Measurements from ENCODE around the gene PAM.
"Not testable (repeated sequence)": the region's sequence is repeated elsewhere in the genome, so short reads cannot be mapped to it uniquely, and the experiment has no call there.

Gene PAM

GRCh38 chr5:102955488-102955887 is 200.4 kb downstream of the PAM start:
- no peak for DNase-seq

DNA sequence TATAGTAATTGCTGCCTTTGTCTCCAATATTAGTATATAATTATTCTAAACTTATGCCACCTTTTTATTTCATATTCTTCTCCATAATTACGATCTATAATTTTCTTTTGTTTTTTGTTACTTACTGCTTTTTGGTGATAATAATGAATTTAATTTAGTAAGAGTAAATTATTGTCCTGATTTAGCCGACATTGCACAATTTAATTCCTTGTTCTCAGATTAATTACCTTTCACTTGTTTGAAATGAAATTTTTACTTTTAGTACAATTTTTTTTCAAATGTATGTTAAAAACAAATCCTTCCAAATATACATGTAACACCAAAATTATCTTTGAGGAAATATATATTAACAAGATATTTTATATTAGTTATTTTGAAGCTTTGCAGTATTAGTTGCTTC is 201.5 kb downstream of the PAM start:
- DNase-seq: no peak

DNA sequence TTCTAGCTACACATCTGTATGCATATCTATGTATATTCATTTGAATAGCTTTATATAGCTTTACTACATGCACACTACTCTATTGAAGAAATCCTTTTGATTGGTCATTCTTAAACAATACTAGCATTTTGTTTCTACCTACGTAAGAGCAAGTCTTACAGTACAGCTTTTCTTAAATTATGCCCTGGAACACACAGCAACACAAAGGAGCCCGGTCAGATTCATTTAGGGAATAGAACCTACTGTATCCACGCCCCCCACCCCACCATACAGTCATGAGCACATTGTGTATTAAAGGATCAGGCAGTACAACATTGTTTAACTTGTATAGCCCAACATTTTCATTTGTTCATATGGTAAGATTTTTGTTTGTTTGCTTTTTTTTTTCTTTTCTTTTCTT is 202.0 kb downstream of the PAM start:
- no peak for DNase-seq

DNA sequence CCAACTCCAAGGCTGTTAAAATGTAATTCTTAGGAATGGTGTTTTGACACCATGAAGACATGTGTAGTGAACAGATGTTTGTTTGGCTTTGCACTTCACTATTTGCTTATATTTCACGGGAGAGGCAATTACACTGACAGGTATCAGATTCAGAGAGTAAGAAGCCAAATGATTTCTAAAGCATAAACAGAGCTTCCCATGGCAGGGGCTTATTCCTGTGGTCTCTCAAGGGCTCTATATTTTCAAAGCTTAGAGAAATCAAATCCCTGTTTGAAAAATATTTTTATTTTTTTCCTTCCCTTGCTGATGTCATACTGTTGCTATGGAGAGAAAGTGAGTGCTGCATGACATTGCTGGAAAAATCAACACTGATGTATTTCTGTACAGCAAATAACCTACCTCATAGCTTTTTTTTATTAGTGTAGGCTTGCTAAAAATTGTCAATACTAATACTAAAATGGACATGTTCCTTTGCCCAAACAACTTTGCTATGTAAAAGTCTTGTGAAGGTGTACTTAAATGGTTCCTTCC is 203.4 kb downstream of the PAM start:
- DNase-seq: no peak

GRCh38 chr5:102959055-102959454 is 203.9 kb downstream of the PAM start:
- no peak for DNase-seq

- no peak for DNase-seq
Measured at GRCh38 chr5:102961671-102962070, 206.6 kb downstream of the PAM start.

- no peak for DNase-seq
Measured at GRCh38 chr5:102965653-102966052, 210.5 kb downstream of the PAM start.

GRCh38 chr5:102969641-102970040 is 214.5 kb downstream of the PAM start:
- no peak for DNase-seq

- DNase-seq: no peak
Measured at GRCh38 chr5:102971676-102972293, 216.7 kb downstream of the PAM start.

- DNase-seq: no peak
Measured at GRCh38 chr5:102974177-102974576, 219.1 kb downstream of the PAM start.

- DNase-seq: no peak
Measured at GRCh38 chr5:102975045-102975444, 219.9 kb downstream of the PAM start.

- DNase-seq: no peak
Measured at GRCh38 chr5:102975457-102976182, 220.5 kb downstream of the PAM start.

- no peak for DNase-seq
Measured at GRCh38 chr5:102981957-102982635, 227.0 kb downstream of the PAM start.

DNA sequence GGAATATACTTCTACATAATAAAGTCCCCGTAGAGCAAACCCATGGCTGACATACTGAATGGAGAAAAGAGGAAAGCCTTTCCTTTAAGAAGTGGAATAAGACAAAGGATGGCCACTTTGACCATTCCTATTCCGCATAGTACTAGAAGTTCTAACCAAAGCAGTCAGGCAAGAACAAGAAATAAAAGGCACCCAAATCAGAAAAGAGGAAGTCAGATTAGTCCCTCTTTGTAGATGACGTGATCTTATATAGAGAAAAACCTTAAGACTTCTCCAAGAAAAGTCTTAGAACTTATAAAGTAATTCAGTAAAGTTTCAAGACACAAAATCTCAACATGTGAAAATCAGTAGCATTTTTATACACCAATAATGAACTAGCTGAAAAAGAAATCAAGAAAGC is 231.0 kb downstream of the PAM start:
- no peak for DNase-seq

DNA sequence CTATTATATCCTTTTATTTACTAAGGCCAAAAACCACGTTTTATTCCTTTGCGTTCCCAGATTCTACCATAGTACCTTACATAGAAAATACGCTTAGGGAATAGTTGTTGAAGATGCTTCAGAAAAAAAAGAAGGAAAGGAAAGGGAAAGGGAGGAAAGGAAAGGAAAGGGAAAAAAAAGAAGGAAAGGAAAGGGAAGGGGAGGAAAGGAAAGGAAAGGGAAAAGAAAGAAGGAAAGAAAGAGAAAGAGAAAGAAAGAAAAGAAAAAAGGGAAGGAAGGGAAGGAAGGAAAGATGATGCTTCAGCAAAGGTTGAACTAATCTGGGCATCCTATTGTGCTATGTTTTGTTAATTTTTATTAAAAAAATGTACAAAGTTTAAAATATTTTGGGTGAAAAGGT is 233.4 kb downstream of the PAM start:
- no peak for DNase-seq

DNA sequence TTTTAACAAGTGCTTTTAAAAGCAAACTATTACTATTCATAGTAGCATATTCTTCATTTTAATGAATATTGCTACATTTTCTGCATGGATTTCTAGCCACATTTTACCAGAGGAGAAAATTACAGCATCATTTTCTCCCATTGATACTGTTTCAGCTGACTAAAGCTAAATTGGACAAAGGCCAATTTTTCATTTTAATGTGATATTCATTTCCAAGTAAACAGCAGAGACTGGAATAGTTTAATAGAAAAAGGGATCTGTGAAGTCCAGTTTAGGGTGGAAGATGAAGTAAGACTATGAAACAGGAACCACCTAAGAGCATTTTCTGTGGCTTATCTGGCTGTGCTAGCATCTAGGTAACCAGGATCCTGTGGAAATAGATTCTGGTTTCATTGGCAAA is 236.7 kb downstream of the PAM start:
- no peak for DNase-seq

GRCh38 chr5:102996011-102996575 is 241.0 kb downstream of the PAM start:
- DNase-seq: no peak

GRCh38 chr5:102998224-102998623 is 243.1 kb downstream of the PAM start:
- DNase-seq: no peak

GRCh38 chr5:102999191-102999590 is 244.1 kb downstream of the PAM start:
- no peak for DNase-seq

DNA sequence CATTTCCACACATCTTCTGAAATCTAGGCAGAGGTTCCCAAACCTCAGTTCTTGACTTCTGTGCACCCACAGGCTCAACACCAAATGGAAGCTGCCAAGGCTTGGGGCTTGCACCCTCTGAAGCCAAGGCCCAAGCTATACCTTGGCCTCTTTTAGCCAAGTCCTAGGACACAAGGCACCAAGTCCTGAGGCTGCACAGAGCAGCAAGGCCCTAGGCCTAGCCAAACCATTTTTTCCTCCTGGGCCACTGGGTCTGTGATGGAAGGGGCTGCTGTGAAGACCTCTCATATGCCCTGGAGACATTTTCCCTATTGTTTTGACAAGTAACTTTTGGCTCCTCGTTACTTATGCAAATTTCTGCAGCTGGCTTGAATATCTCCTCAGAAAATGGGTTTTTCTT is 244.5 kb downstream of the PAM start:
- DNase-seq: not testable (repeated sequence)

GRCh38 chr5:103000089-103000488 is 245.0 kb downstream of the PAM start:
- DNase-seq: no peak

DNA sequence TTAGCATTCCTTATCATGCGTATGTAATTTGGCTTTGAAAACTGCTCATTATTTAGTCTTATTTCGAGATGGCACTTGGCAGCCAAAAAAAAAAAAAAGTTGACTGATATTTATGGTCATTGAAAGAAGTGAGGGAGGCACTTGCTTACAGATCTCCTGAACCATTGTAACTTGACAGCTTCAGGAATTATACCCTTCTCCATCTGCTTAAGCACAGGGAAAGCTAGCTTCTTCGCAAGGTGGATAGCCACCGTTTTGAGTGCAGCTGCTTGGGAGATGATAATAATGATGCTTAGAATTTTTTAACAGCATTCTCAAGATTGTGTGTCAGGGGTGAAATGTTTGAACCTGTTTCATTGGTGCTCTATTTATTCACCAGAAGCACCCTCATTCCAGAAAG is 248.8 kb downstream of the PAM start:
- no peak for DNase-seq

- DNase-seq: no peak
Measured at GRCh38 chr5:103005276-103005675, 250.2 kb downstream of the PAM start.

- DNase-seq: no peak
Measured at GRCh38 chr5:103006921-103007320, 251.8 kb downstream of the PAM start.

Measured in activated gamma-delta T cell treated with Interleukin-2 at 50 U/mL for 16 hours (primary cell).